Activated T-cell treated with anti-CD3 and anti-CD28 coated beads for 1 hour (primary cell): ENCODE measurements around the gene TWIST2.

Experiments
- DNase-seq: peaks from one replicate; pipeline ENCODE4 v3.0.0-alpha.2; 2020; ENCODE audit warnings: low read depth

Gene TWIST2

GRCh38 chr2:238939521-238940403 is 91.9 kb downstream of the TWIST2 start:
- no peak for DNase-seq

GRCh38 chr2:238940806-238941205 is 92.9 kb downstream of the TWIST2 start:
- DNase-seq: no peak

GRCh38 chr2:238941262-238941792 is 93.4 kb downstream of the TWIST2 start:
- DNase-seq: no peak

- DNase-seq: no peak
These were observed 94.3 kb downstream of the TWIST2 start for GRCh38 chr2:238942080-238942725.

- DNase-seq: no peak
These were observed 94.9 kb downstream of the TWIST2 start for GRCh38 chr2:238942726-238943300.

GRCh38 chr2:238943338-238944067 is 95.6 kb downstream of the TWIST2 start:
- no peak for DNase-seq

GRCh38 chr2:238945433-238946150 is 97.7 kb downstream of the TWIST2 start:
- no peak for DNase-seq

GRCh38 chr2:238946318-238947242 is 98.7 kb downstream of the TWIST2 start:
- no peak for DNase-seq

- DNase-seq: no peak
These were observed 99.4 kb downstream of the TWIST2 start for GRCh38 chr2:238947243-238947760.

- DNase-seq: no peak
These were observed 100.2 kb downstream of the TWIST2 start for GRCh38 chr2:238947920-238948710.

GRCh38 chr2:238948765-238949641 is 101.1 kb downstream of the TWIST2 start:
- DNase-seq: no peak

- no peak for DNase-seq
These were observed 101.9 kb downstream of the TWIST2 start for GRCh38 chr2:238949710-238950345.

GRCh38 chr2:238950551-238950950 is 102.7 kb downstream of the TWIST2 start:
- DNase-seq: no peak

- no peak for DNase-seq
These were observed 104.5 kb downstream of the TWIST2 start for GRCh38 chr2:238952261-238952919.

GRCh38 chr2:238954841-238955591 is 107.1 kb downstream of the TWIST2 start:
- DNase-seq: no peak
